Measurements from ENCODE around the gene PSMD3. TPM values are rescaled to one million over a fixed set of nuclear protein-coding genes. Genes with fewer than 3 reads are reported as not detected.

Gene PSMD3
- total and polyA plus RNA-seq, 4 donors, result 30.7 to 80.7 (median 66.3) TPM

DNA sequence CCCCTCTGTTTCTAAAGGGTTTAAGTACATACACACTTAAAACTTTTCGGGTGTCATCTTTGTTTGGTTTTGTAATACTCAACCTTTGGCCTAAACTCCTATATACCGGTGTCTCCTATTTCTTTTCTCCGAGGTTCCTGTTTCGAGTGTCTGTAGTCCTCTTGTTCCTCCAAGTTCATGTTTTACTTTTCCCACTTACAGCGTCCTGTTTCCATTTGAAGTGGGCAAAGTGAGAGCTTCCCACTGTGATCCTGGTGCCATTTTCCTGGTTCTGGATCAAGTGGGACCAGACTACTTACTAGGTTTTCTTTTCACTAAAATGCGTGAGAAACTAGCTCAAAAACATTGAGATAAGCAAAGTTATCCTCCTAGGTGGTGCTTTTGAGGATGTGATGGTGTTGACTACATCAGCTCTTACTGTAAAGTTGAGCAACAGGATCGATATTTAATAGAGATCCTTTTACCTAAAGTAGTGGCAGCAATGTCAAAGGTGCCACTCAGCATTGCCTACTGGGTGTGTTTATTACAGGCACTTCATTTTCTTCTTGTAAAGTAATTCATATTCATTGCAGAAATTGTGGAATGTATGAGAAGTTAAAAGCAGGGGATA lies 1.3 kb downstream of the PSMD3 start (continued):
- TF ChIP-seq, protein P1, sequence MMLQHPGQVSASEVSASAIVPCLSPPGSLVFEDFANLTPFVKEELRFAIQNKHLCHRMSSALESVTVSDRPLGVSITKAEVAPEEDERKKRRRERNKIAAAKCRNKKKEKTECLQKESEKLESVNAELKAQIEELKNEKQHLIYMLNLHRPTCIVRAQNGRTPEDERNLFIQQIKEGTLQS (IDR thresholded peaks at IDR 0.05), result no peak
- TF ChIP-seq YY1 (IDR thresholded peaks at IDR 0.05), result no peak
- TF ChIP-seq RXRA (IDR thresholded peaks at IDR 0.05), result no peak
- TF ChIP-seq NR2F2 (IDR thresholded peaks at IDR 0.05), result no peak
- TF ChIP-seq, protein P2, sequence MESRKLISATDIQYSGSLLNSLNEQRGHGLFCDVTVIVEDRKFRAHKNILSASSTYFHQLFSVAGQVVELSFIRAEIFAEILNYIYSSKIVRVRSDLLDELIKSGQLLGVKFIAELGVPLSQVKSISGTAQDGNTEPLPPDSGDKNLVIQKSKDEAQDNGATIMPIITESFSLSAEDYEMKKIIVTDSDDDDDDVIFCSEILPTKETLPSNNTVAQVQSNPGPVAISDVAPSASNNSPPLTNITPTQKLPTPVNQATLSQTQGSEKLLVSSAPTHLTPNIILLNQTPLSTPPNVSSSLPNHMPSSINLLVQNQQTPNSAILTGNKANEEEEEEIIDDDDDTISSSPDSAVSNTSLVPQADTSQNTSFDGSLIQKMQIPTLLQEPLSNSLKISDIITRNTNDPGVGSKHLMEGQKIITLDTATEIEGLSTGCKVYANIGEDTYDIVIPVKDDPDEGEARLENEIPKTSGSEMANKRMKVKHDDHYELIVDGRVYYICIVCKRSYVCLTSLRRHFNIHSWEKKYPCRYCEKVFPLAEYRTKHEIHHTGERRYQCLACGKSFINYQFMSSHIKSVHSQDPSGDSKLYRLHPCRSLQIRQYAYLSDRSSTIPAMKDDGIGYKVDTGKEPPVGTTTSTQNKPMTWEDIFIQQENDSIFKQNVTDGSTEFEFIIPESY (IDR thresholded peaks at IDR 0.05), result no peak

DNA sequence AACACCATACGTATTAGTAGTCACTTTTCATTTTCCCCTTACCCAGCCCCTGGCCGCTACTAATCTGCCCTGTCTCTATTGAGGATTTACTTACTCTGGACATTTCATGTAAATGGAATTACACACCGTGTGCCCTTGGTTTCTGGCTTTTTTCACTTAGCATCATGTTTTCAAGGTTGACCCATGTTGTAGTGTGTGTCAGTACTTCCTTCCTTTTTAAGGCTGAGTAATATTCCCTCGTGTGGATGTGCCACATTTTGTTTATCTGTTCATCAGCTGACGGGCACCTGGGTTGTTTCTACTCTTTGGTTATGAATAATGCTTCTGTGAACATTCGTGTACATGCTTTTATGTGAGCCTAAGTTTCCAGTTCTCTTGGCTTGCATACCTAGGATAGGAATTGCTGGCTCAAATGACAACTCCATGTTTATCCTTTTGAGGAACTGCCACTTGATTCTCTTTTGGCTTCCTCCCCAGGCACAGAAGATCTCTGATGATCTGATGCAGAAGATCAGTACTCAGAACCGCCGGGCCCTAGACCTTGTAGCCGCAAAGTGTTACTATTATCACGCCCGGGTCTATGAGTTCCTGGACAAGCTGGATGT lies 7.7 kb downstream of the PSMD3 start:
- H3K36me3 ChIP-seq (ENCODE audit: control insufficient read depth in 4 of 4, insufficient read depth in 3 of 4, low read depth in 1 of 4, low read length in 3 of 4), result peaks cover 28 to 89% (median 78%) of the 10 kb centered on the region in 4 donors
- DNase-seq (ENCODE audit: low spot score), result no peak
- TF ChIP-seq, protein P3, sequence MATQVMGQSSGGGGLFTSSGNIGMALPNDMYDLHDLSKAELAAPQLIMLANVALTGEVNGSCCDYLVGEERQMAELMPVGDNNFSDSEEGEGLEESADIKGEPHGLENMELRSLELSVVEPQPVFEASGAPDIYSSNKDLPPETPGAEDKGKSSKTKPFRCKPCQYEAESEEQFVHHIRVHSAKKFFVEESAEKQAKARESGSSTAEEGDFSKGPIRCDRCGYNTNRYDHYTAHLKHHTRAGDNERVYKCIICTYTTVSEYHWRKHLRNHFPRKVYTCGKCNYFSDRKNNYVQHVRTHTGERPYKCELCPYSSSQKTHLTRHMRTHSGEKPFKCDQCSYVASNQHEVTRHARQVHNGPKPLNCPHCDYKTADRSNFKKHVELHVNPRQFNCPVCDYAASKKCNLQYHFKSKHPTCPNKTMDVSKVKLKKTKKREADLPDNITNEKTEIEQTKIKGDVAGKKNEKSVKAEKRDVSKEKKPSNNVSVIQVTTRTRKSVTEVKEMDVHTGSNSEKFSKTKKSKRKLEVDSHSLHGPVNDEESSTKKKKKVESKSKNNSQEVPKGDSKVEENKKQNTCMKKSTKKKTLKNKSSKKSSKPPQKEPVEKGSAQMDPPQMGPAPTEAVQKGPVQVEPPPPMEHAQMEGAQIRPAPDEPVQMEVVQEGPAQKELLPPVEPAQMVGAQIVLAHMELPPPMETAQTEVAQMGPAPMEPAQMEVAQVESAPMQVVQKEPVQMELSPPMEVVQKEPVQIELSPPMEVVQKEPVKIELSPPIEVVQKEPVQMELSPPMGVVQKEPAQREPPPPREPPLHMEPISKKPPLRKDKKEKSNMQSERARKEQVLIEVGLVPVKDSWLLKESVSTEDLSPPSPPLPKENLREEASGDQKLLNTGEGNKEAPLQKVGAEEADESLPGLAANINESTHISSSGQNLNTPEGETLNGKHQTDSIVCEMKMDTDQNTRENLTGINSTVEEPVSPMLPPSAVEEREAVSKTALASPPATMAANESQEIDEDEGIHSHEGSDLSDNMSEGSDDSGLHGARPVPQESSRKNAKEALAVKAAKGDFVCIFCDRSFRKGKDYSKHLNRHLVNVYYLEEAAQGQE (IDR thresholded peaks at IDR 0.05), result no peak
- H3K9ac ChIP-seq (ENCODE audit: low read depth in 1 of 2, low read length in 2 of 2), result no peak overlapping the region
- WGBS, result 91% methylated on average over 11 of the region's 11 CpGs
- no peak overlapping the region for H3K4me3 ChIP-seq (ENCODE audit: low read depth in 1 of 3, low read length in 3 of 3)
- H3K27ac ChIP-seq (ENCODE audit: low read depth in 1 of 2, low read length in 2 of 2), result no peak overlapping the region
- H3K9me3 ChIP-seq (ENCODE audit: control insufficient read depth in 4 of 4, low read length in 3 of 4), result no peaks in the 10 kb centered on the region
- no peaks in the 10 kb centered on the region for H3K27me3 ChIP-seq (ENCODE audit: control insufficient read depth in 4 of 4, insufficient read depth in 4 of 4, low read length in 3 of 4)
- peaks cover 0 to 3% (median 0%) of the 10 kb centered on the region in 4 donors for H3K4me1 ChIP-seq (ENCODE audit: control insufficient read depth in 4 of 4, insufficient read depth in 4 of 4, low read length in 3 of 4)

DNA sequence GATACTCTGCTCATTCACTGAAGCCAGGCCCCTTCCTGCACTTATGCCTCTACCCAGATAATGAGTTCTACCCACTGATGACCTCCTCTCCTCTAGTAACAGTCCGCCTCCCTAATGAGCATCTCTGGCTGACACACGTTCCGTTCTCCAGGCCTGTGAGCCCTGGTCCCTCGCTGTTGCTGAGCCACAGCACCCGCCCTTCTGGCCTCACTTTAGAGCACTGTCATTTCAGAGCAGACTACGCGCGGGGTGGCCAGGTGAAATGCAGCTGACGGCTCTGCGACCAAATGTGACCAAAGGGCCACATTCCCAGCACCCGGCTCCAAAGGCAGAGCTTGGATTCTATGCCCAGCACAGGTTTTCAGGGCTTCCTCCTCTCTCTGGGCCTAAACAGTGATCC lies 13.8 kb downstream of the PSMD3 start:
- 96% methylated on average over 11 of the region's 11 CpGs for WGBS
- peaks cover 0 to 22% (median 13%) of the 10 kb centered on the region in 4 donors for H3K4me1 ChIP-seq (ENCODE audit: control insufficient read depth in 4 of 4, insufficient read depth in 4 of 4, low read length in 3 of 4)
- H3K27ac ChIP-seq (ENCODE audit: low read depth in 1 of 2, low read length in 2 of 2), result no peak overlapping the region
- TF ChIP-seq SP1 (IDR thresholded peaks at IDR 0.05) (no peak), HNF4G (IDR thresholded peaks at IDR 0.05) (no peak), YY1 (IDR thresholded peaks at IDR 0.05) (no peak), HNF4A (conservative IDR thresholded peaks at IDR 0.05) (no peak), GABPA (IDR thresholded peaks at IDR 0.05 in 1 of 2, conservative IDR thresholded peaks at IDR 0.05 in 1 of 2) (no peak), RXRA (IDR thresholded peaks at IDR 0.05) (no peak), NR2F2 (IDR thresholded peaks at IDR 0.05) (no peak), RAD21 (IDR thresholded peaks at IDR 0.05) (no peak), JUND (IDR thresholded peaks at IDR 0.05) (no peak), FOXA2 (IDR thresholded peaks at IDR 0.05) (no peak), TAF1 (conservative IDR thresholded peaks at IDR 0.05) (no peak), EGR1 (IDR thresholded peaks at IDR 0.05; ENCODE audit: low read depth in 2 of 2) (no peak)
- TF ChIP-seq, protein P3 (IDR thresholded peaks at IDR 0.05), result no peak
- TF ChIP-seq, protein P4, sequence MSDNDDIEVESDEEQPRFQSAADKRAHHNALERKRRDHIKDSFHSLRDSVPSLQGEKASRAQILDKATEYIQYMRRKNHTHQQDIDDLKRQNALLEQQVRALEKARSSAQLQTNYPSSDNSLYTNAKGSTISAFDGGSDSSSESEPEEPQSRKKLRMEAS (IDR thresholded peaks at IDR 0.05), result no peak
- TF ChIP-seq, protein P5, sequence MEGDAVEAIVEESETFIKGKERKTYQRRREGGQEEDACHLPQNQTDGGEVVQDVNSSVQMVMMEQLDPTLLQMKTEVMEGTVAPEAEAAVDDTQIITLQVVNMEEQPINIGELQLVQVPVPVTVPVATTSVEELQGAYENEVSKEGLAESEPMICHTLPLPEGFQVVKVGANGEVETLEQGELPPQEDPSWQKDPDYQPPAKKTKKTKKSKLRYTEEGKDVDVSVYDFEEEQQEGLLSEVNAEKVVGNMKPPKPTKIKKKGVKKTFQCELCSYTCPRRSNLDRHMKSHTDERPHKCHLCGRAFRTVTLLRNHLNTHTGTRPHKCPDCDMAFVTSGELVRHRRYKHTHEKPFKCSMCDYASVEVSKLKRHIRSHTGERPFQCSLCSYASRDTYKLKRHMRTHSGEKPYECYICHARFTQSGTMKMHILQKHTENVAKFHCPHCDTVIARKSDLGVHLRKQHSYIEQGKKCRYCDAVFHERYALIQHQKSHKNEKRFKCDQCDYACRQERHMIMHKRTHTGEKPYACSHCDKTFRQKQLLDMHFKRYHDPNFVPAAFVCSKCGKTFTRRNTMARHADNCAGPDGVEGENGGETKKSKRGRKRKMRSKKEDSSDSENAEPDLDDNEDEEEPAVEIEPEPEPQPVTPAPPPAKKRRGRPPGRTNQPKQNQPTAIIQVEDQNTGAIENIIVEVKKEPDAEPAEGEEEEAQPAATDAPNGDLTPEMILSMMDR (IDR thresholded peaks at IDR 0.05; ENCODE audit: low read depth, low read length, missing input control), result no peak
- TF ChIP-seq, protein P1 (IDR thresholded peaks at IDR 0.05), result no peak

More for the DNA sequence above, 13.8 kb downstream of the PSMD3 start:
- Histone ChIP-seq H3K9ac (ENCODE audit: low read depth in 1 of 2, low read length in 2 of 2) (no peak overlapping the region), H3K4me3 (ENCODE audit: low read depth in 1 of 3, low read length in 3 of 3) (no peak overlapping the region), H3K36me3 (ENCODE audit: control insufficient read depth in 4 of 4, insufficient read depth in 3 of 4, low read depth in 1 of 4, low read length in 3 of 4) (peaks cover 21 to 69% (median 56%) of the 10 kb centered on the region in 4 donors), H3K9me3 (ENCODE audit: control insufficient read depth in 4 of 4, low read length in 3 of 4) (no peaks in the 10 kb centered on the region), H3K27me3 (ENCODE audit: control insufficient read depth in 4 of 4, insufficient read depth in 4 of 4, low read length in 3 of 4) (no peaks in the 10 kb centered on the region)
- DNase-seq (ENCODE audit: low spot score), result no peak
